Thoracic aorta (tissue), 2 donors: ENCODE results near the gene MLANA. TPM values are rescaled to one million over a fixed set of nuclear protein-coding genes. Genes with fewer than 3 reads are reported as not detected.

ENCODE experiments used
- ATAC-seq: fragments of 150-250 bp; one replicate; pipeline ENCODE4 v1.8.0; 2017; ENCODE audit warnings: low read depth; ENCODE audit not compliant: insufficient number of reproducible peaks, low FRiP score
- DNase-seq: peaks from one replicate; pipeline ENCODE4 v3.0.0-alpha.2; 2020; ENCODE audit warnings: low spot score
- H3K27ac ChIP-seq, 2 donors: fragments of 200-600 bp; sonication (generic); 1 replicate in 1 of 2; 2 replicates in 1 of 2; pipeline ENCODE4 v1.5.1; 2016; ENCODE audit warnings: mild to moderate bottlenecking in 2 of 2, moderate library complexity in 2 of 2
- H3K27me3 ChIP-seq: fragments of 200-600 bp; sonication (generic); replicated peaks from 2 replicates; pipeline ENCODE4 v1.6.0; 2016; ENCODE audit warnings: mild to moderate bottlenecking; ENCODE audit not compliant: insufficient read depth
- H3K36me3 ChIP-seq: fragments of 200-600 bp; sonication (generic); one replicate; pipeline ENCODE4 v1.5.1; 2016
- H3K4me1 ChIP-seq, 2 donors: fragments of 200-600 bp; sonication (generic); 1 replicate in 1 of 2; 2 replicates in 1 of 2; pipeline versions ENCODE4 v1.5.1 to v1.6.0; 2016; ENCODE audit warnings: low read depth in 2 of 2, mild to moderate bottlenecking in 1 of 2; ENCODE audit not compliant: control insufficient read depth in 1 of 2
- H3K4me3 ChIP-seq: fragments of 200-600 bp; sonication (generic); 2 replicates; pipeline ENCODE4 v1.5.1; 2016; ENCODE audit warnings: mild to moderate bottlenecking
- H3K9me3 ChIP-seq: fragments of 200-600 bp; sonication (generic); 2 replicates; pipeline ENCODE4 v1.5.1; 2016
- total RNA-seq, 2 donors: library from RNA; depleted of rRNA; stranded (reverse); fragments of >200 nt; gene quantifications; one replicate each; pipeline versions ENCODE4 v1.1.0 to v1.2.3, GENCODE V29; 2016
- TF ChIP-seq, protein P1 (sequence below): fragments of 200-600 bp; sonication (generic); IDR thresholded peaks from one replicate; pipeline ENCODE4 v1.5.1; 2019; ENCODE audit warnings: antibody characterized with exemption

The MLANA gene
- total RNA-seq, 2 donors from 2014 or later = not detected

DNA sequence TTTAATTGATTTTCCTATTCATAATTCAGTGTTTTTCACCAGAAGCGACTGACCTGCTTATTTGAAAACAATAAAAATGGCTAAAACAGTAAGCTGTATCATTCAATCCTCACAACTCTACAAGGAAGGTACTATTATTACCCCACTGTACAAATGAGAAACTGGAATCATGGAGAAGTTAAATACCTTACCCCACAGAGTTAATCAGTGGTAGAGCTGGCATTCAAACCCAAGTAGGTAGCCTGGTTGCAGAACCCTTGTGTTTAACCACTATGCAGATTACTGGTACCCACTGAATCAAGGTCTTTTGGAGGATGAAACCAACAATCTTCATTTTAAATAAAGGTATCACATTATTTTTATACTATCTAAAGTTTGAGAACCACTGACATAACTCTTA, 59.6 kb downstream of the MLANA start:
- H3K4me3 ChIP-seq = no peak overlapping the region
- ATAC-seq = no peak
- H3K36me3 ChIP-seq = no peaks in the 10 kb centered on the region
- no peak overlapping the region for H3K27ac ChIP-seq
- no peak for DNase-seq
- H3K4me1 ChIP-seq = no peaks in the 10 kb centered on the region
- TF ChIP-seq, protein P1, sequence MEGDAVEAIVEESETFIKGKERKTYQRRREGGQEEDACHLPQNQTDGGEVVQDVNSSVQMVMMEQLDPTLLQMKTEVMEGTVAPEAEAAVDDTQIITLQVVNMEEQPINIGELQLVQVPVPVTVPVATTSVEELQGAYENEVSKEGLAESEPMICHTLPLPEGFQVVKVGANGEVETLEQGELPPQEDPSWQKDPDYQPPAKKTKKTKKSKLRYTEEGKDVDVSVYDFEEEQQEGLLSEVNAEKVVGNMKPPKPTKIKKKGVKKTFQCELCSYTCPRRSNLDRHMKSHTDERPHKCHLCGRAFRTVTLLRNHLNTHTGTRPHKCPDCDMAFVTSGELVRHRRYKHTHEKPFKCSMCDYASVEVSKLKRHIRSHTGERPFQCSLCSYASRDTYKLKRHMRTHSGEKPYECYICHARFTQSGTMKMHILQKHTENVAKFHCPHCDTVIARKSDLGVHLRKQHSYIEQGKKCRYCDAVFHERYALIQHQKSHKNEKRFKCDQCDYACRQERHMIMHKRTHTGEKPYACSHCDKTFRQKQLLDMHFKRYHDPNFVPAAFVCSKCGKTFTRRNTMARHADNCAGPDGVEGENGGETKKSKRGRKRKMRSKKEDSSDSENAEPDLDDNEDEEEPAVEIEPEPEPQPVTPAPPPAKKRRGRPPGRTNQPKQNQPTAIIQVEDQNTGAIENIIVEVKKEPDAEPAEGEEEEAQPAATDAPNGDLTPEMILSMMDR = no peak
- no peaks in the 10 kb centered on the region for H3K9me3 ChIP-seq
- H3K27me3 ChIP-seq = no peaks in the 10 kb centered on the region

DNA sequence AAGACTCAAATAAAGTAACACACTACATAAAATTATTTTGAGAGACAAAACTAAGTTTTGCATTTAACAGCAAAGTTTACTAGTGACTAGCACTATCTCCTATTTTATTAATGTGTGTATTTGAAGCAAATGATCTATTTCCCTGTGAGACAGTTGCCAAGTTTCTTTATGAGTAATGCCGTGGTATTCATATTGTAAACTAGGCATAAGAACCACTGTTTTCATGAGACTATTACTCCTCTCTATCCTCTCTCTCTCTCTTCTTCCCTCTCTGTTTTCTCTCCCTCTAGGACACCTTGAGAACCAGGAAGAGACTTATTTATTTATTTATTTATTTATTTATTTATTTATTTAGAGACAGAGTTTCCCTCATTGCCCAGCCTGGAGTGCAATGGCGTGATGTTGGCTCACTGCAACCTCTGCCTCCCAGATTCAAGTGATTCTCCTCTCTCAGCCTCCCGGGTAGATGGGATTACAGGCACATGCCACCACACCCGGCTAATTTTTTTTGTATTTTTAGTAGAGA, 61.1 kb downstream of the MLANA start:
- Histone ChIP-seq H3K27me3 (no peaks in the 10 kb centered on the region), H3K9me3 (no peaks in the 10 kb centered on the region), H3K4me1 (no peaks in the 10 kb centered on the region), H3K27ac (no peak overlapping the region), H3K4me3 (no peak overlapping the region), H3K36me3 (no peaks in the 10 kb centered on the region)
- DNase-seq = no peak
- ATAC-seq = no peak
- TF ChIP-seq, protein P1 = no peak

DNA sequence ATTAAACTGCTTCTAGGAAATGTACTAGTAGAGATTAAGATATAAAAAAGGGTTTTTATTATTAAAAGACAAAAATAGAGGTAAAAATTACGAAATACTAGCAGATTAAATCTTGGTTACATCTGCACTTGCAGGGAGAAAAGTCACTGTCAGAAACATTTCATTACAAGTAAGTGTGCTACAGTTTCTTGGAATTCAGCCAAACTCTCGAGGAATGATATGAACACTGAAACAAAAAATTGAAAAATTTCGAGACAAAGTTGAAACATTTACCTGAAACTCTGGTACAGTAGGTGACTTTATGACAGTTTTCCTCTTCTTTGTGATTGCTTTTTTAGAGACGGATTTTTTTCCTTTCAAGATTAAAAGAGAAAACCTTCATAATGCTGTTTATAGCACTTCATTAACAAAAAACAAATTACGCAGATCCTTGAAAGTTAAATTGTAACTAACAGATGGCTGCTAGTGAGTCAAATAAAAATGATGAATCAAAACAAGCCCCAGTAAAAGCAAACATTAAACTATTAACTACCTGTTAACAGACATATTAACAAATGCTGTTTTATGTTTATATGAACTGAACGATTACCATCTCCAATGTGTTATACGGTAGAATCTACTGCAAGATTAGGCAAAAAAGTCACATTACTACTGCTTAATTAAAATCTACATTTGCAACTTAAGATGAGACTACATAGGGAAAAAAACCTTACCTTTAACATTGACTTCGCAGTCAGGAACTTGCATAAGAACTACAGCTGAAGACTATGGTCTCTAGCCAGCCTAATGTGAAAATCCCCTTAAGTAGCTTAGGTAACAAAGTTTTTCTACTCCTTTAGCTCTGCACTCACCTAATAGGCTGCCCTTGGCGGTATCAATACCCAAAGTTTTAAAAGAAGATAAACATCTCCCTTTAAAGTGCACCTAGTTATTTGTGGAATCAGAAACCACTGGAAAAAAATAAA, 63.3 kb downstream of the MLANA start:
- no peak overlapping the region for H3K4me3 ChIP-seq
- TF ChIP-seq, protein P1 = no peak
- no peaks in the 10 kb centered on the region for H3K36me3 ChIP-seq
- no peak overlapping the region for H3K27ac ChIP-seq
- DNase-seq = no peak
- no peaks in the 10 kb centered on the region for H3K4me1 ChIP-seq
- no peaks in the 10 kb centered on the region for H3K9me3 ChIP-seq
- no peaks in the 10 kb centered on the region for H3K27me3 ChIP-seq
- ATAC-seq = no peak

DNA sequence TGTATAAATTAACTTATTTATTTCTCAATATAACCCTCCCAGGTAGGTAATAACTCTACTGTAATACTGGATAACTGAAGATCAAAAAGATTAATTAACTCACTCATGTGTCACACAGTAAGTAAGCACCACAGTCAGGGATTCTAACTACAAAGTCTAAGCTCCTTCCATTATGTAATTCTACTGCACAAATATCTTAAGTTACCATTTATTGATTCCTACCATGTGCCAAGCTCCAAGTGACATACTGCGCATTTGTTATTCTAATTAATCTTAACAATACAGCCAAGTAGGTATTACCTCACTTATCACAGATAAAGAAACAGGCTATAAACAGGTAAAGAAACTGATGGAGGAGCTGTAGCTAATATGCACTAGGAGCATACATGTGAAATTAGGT, 66.5 kb downstream of the MLANA start:
- Histone ChIP-seq H3K27ac (no peak overlapping the region), H3K36me3 (no peaks in the 10 kb centered on the region), H3K27me3 (no peaks in the 10 kb centered on the region), H3K9me3 (no peaks in the 10 kb centered on the region), H3K4me3 (no peak overlapping the region), H3K4me1 (no peaks in the 10 kb centered on the region)
- ATAC-seq (no peak), DNase-seq (no peak)
- TF ChIP-seq, protein P1 = no peak

DNA sequence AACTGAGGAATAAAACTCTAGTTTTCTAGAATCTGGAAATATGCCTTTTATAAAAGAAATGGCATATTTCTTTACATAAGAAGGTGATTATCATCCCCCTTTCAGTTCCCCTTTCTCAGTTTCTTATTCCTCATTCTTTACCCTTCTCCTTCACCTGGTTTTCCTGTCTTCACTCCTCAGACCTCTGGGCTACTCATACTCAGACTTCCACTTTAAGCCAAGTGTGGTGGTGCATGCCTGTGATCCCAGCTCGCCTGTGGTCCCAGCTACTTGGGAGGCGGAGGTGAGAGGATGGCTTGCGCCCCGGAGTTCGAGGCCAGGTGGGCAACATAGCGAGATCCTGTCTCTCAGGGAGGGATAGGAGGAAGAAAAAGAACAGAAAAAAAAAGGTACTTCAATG, 67.6 kb downstream of the MLANA start:
- H3K4me3 ChIP-seq = no peak overlapping the region
- no peak overlapping the region for H3K27ac ChIP-seq
- ATAC-seq (no peak), DNase-seq (no peak)
- TF ChIP-seq, protein P1 = no peak
- no peaks in the 10 kb centered on the region for H3K36me3 ChIP-seq
- H3K27me3 ChIP-seq = no peaks in the 10 kb centered on the region
- no peaks in the 10 kb centered on the region for H3K4me1 ChIP-seq
- no peaks in the 10 kb centered on the region for H3K9me3 ChIP-seq

Other genes with a start within 250 kb of the MLANA start
- 10 to 100 TPM in 1 of 2 donors, 1 to 10 TPM in 1; 9.0 to 14.5 TPM for gene ERMP1, start 57.8 kb upstream of the MLANA start, total RNA-seq
- 10 to 100 TPM in 1 of 2 donors, 1 to 10 TPM in 1; 8.4 to 23.6 TPM for gene RANBP6, start 124.7 kb downstream of the MLANA start, total RNA-seq